ENCODE results near the gene APOBEC4.

DNA sequence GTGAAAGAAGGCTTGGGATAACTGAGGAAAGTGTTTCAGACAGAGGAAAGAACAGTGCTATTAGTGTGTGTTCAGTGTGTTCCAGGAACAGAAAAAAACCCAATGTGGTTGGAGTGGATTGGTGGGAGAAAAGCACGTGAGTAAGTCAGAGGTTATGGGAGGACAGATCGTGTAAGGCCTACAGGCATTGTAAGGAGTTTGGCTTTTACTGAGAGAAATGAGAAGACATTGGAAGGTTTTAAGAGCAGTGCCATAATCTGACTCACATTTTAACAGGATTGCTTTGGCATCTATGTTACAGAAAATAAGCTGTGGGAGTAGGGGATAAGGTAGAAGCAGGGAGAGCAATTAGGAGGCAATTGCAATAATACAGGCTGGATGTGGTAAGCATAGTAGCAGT, 22.4 kb downstream of the APOBEC4 start:
- TF ChIP-seq MAFG (tag; conservative IDR thresholded peaks at IDR 0.05) (no peak), ZBED1 (IDR thresholded peaks at IDR 0.05) (no peak), ZNF274 (IDR thresholded peaks at IDR 0.05; ENCODE audit: borderline replicate concordance, low read depth, low read length) (no peak), CREB1 (IDR thresholded peaks at IDR 0.05) (no peak), CREB1 (CRISPR knock-in tag; IDR thresholded peaks at IDR 0.05) (no peak), TOE1 (IDR thresholded peaks at IDR 0.05; ENCODE audit: borderline replicate concordance) (no peak), TOE1 (CRISPR knock-in tag; IDR thresholded peaks at IDR 0.05; ENCODE audit: borderline replicate concordance, low read depth) (no peak), NR2C2 (CRISPR knock-in tag; IDR thresholded peaks at IDR 0.05) (no peak), NR2C2 (tag; IDR thresholded peaks at IDR 0.05) (no peak), HLTF (IDR thresholded peaks at IDR 0.05) (no peak), MXI1 (IDR thresholded peaks at IDR 0.05; ENCODE audit: low read depth, low read length) (no peak)
- TF ChIP-seq, protein P1, sequence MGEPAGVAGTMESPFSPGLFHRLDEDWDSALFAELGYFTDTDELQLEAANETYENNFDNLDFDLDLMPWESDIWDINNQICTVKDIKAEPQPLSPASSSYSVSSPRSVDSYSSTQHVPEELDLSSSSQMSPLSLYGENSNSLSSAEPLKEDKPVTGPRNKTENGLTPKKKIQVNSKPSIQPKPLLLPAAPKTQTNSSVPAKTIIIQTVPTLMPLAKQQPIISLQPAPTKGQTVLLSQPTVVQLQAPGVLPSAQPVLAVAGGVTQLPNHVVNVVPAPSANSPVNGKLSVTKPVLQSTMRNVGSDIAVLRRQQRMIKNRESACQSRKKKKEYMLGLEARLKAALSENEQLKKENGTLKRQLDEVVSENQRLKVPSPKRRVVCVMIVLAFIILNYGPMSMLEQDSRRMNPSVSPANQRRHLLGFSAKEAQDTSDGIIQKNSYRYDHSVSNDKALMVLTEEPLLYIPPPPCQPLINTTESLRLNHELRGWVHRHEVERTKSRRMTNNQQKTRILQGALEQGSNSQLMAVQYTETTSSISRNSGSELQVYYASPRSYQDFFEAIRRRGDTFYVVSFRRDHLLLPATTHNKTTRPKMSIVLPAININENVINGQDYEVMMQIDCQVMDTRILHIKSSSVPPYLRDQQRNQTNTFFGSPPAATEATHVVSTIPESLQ (CRISPR knock-in tag; IDR thresholded peaks at IDR 0.05): no peak
- TF ChIP-seq, protein P2, sequence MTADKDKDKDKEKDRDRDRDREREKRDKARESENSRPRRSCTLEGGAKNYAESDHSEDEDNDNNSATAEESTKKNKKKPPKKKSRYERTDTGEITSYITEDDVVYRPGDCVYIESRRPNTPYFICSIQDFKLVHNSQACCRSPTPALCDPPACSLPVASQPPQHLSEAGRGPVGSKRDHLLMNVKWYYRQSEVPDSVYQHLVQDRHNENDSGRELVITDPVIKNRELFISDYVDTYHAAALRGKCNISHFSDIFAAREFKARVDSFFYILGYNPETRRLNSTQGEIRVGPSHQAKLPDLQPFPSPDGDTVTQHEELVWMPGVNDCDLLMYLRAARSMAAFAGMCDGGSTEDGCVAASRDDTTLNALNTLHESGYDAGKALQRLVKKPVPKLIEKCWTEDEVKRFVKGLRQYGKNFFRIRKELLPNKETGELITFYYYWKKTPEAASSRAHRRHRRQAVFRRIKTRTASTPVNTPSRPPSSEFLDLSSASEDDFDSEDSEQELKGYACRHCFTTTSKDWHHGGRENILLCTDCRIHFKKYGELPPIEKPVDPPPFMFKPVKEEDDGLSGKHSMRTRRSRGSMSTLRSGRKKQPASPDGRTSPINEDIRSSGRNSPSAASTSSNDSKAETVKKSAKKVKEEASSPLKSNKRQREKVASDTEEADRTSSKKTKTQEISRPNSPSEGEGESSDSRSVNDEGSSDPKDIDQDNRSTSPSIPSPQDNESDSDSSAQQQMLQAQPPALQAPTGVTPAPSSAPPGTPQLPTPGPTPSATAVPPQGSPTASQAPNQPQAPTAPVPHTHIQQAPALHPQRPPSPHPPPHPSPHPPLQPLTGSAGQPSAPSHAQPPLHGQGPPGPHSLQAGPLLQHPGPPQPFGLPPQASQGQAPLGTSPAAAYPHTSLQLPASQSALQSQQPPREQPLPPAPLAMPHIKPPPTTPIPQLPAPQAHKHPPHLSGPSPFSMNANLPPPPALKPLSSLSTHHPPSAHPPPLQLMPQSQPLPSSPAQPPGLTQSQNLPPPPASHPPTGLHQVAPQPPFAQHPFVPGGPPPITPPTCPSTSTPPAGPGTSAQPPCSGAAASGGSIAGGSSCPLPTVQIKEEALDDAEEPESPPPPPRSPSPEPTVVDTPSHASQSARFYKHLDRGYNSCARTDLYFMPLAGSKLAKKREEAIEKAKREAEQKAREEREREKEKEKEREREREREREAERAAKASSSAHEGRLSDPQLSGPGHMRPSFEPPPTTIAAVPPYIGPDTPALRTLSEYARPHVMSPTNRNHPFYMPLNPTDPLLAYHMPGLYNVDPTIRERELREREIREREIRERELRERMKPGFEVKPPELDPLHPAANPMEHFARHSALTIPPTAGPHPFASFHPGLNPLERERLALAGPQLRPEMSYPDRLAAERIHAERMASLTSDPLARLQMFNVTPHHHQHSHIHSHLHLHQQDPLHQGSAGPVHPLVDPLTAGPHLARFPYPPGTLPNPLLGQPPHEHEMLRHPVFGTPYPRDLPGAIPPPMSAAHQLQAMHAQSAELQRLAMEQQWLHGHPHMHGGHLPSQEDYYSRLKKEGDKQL (CRISPR knock-in tag; IDR thresholded peaks at IDR 0.05; ENCODE audit: borderline replicate concordance): no peak
